MV-4-11 (cell line): Measurements from ENCODE around the gene PRM2.

Experiments used
- DNase-seq: peaks from one replicate; lab custom pipeline; 2025; lab: John Stamatoyannopoulos, UW

PRM2 gene

GRCh38 chr16:11276143-11276895, at the start of gene PRM2:
TSS of gene PRM2 (minus strand) at chr16:11276480. CDS start at chr16:11276370, 110 bp downstream.
- DNase-seq = no peak

- DNase-seq = peak; percentile 85
Observed at GRCh38 chr16:11325404-11326083, 49.3 kb upstream of the PRM2 start.

- DNase-seq = no peak
Observed at GRCh38 chr16:11323551-11324336, 47.5 kb upstream of the PRM2 start.

- no peak for DNase-seq
Observed at GRCh38 chr16:11322823-11323222, 46.5 kb upstream of the PRM2 start.

- no peak for DNase-seq
Observed at GRCh38 chr16:11321662-11322061, 45.4 kb upstream of the PRM2 start.

GRCh38 chr16:11320170-11320569, 43.9 kb upstream of the PRM2 start:
- DNase-seq = no peak

GRCh38 chr16:11319529-11320146, 43.4 kb upstream of the PRM2 start:
- DNase-seq = no peak

- no peak for DNase-seq
Observed at GRCh38 chr16:11318817-11319216, 42.5 kb upstream of the PRM2 start.

- DNase-seq = no peak
Observed at GRCh38 chr16:11316331-11317015, 40.2 kb upstream of the PRM2 start.

GRCh38 chr16:11315510-11315909, 39.2 kb upstream of the PRM2 start:
- DNase-seq = no peak

- DNase-seq = no peak
Observed at GRCh38 chr16:11314309-11314894, 38.1 kb upstream of the PRM2 start.

- DNase-seq = no peak
Observed at GRCh38 chr16:11313493-11314308, 37.4 kb upstream of the PRM2 start.

GRCh38 chr16:11312718-11313492, 36.6 kb upstream of the PRM2 start:
- no peak for DNase-seq

- peak; percentile 99 for DNase-seq
Observed at GRCh38 chr16:11310997-11311561, 34.8 kb upstream of the PRM2 start.

GRCh38 chr16:11310634-11310977, 34.3 kb upstream of the PRM2 start:
- DNase-seq = no peak

- peak; percentile 5 for DNase-seq
Observed at GRCh38 chr16:11309895-11310633, 33.8 kb upstream of the PRM2 start.

- DNase-seq = peak; percentile 6
Observed at GRCh38 chr16:11308493-11309283, 32.4 kb upstream of the PRM2 start.
